GM21367 (cell line): ENCODE results near the gene ZNF423.

ENCODE experiments used
- ATAC-seq: cut with Tn5 transposase; IDR thresholded peaks from one replicate; pipeline ENCODE4 v1.9.1; 2021; ENCODE audit not compliant: unreplicated experiment

ZNF423 gene

DNA sequence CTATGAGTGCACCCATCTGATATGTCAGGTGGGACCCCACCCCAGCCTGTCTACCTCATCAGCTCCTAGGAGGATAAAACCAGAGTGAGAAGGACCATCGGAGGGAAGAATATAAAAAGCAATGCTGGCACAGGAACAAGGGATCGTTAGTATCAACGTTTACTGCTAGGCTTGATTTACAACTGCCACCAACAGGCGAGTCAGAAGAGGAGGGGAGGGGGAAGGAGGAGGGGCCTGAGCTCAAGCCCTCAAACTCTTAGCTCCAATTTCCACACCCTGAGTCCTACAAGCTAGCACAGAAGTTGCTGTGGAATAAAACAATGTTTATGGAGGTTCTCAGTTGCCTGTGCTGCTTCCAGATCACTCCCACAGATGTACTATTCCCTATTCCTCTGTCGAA lies 247.8 kb downstream of the ZNF423 start:
- ATAC-seq = no peak

DNA sequence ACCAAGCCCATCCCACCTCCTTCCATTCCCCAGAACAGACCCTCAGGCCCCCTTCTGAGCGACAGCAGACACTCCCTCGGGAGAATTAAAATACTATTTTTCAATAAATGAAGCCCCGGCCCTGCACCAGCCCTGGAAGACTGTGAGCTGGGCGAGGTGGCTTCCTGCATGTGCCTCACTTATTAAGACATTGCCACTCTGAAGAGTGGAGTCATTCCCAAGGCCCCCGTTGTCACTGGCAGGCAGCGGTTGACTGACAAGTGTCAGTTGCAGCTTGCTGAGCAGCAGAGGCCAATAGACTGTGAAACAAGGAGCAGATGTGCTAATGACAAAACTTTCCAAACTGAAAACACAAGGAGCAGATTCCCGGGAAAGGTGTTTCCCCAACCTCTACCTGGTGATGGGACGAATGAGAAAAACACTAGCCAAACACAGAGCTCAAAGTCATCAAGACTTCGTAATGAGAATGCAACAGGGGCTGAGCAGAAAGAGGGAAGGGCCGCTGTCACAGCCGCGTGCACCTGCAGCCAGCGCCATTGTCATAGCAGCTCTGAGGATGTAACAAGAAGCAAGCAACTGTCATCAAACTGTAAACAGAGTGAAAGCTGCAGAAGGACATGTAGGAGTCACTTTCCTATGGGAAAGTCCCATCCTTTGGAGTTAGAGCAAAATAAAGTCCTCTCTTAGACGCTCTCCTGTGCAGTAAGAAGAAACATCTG lies 250.2 kb downstream of the ZNF423 start:
- no peak for ATAC-seq

DNA sequence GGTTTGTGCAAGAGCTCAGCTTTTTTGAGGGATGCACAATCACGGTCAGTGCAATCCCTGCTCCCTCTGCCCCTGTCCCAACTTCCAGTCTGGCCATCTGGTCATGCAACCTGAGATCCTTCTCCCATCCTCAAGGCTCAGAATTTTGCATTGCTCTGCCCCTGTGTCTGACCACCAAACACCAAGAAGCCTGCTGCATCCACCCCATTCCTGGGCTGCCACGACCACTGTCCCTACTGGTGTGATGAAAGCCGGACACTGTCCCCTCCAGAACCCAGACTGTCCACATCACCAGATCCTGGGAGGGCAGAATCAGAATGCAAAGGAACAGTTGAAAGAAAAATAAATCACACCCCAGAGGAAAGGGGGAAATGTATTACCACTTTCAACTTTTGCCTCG lies 251.3 kb downstream of the ZNF423 start:
- ATAC-seq = no peak

DNA sequence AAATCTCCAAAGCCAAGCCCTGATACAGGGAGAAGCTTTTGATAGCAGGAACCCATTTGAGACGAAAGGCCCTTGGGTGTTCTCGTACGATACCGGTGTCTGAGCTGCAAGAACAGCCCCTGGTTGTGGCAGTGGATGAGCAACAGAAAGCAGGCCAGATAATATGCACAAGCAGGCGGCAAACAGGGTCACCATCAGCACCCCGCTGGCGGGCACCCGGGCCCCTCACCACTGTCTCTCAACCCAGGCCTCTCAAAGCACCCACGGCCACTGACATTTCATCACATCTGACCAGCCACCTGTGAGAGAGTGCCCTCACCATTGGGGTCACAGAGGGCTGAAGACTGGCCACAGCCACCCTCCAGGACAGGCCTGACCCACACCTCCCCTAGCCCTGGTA lies 252.0 kb downstream of the ZNF423 start:
- ATAC-seq = no peak

DNA sequence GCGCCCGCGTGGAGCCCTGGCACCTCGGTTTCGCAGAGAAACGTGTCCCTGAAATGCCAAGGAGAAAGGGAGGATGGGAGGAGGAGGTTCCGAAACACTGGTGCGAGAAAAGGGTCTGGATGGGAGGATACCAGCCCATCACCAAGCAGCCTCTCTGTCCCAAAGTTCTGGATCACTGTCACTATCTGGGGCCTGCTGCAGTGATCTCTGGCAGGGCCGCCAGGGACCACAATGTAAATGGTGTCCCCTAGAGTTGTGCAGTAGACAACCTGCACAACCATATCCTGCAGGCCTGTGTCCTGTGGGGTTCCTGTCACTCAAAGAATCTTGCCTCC lies 253.0 kb downstream of the ZNF423 start:
- no peak for ATAC-seq

DNA sequence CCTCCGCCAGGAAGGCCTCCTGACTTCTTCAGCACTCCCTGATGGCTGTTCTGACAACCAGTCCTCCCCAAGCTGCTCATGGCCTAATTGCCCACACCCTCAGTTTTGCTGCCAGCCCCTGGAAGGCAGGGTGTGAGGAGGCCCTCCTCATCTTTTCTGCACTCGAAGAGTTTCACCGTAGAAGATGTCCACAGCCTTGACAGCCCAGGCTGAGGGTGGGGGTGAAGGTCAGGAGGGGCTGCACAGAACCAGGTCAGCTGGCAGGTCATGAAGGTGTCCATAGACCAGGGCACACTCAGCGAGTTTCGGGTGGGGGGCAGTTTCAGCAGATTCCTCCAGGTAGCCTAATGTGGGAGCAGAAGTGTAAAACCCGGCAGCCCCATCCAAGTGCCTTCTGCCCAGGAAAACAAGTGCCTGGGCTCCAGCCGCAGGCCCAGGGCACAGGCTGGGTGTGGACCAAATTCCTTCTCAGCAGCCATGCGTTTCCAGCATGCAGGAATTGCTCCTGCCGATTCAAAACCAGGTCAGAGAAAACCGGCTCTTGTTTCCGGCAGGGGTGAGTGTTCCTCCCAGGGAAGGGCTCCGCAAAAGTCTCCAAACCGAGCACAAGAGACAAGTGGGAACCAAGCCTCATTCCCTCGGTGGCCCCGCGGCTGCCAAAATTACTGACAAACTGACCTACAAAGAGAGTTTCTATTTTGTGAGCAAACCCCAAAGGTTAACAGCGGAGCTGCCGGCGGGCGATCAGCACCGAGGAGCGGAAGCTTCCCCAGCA lies 253.5 kb downstream of the ZNF423 start:
- ATAC-seq = no peak

DNA sequence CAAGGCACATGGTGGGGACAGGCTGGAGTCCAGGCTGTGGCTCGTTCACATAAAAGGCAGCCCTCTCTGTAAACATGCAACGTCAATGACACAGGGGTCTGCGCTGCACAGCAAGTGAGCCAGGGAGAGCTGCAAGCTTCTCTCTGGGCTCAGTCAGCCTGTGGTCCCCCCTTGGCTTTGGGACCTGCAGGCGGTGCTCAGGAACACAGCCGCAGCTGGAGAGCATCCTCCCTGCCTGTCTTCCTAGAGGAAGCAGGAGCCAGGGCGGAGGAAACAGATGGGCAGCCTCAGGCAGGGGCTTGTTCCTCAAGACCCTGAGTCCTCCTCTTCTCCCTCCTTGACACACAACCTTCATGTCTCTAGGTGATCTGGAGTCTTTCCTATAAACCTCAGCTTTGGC lies 254.3 kb downstream of the ZNF423 start:
- no peak for ATAC-seq

DNA sequence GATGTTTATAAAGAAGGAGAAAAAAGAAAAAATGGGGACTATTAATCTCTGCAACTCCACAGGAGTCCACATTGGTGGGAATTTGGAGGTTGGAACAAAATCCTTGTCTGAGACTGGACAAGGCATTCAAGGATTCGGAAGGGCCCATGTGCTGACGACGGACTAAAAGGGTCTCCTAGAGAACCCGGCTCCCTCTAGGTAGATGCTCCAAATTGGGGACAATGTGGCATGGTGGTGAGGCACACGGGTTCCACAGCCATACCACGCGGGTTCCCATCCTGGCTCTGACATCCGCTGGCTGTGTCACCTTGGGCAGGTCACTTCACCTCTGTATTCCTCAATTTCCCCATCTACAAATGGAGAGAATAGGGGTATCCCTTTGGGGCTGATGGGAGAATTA lies 254.9 kb downstream of the ZNF423 start:
- no peak for ATAC-seq

DNA sequence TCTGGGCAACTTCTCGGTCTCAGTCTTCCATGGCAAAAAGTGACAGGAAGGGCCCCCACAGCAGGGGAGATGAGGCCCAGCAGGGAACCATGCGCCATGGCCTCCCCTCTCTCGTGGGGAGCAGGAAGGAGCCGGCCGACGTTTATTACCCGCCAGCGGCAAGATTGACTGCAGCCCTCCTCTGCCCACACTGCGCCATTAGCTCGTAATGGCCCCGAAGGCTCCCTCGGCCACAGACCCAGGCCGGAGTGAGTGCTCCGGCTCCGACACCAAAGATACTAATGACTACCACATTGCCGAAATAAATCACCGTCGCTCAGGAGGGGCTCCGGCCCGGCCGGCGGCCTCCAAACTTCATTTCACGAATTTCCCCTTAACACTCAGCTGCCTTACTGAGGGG lies 255.4 kb downstream of the ZNF423 start:
- ATAC-seq = no peak

DNA sequence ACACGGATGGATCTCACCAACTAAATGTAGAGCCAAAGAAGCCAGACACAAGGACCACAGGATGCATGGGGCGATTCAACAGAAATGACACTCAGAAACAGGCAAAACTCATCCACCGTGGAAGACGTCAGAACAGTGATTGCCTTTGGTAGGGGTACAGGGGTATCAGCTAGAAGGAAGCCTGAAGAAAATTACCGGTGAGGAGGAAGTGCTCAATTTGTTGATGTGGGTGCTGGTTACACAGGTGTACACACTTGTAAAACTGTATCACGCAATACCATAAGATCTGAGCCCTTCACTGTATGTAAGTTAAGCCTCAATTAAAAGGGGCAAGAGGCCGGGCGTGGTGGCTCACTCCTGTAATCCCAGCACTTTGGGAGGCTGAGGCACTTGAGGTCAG lies 256.2 kb downstream of the ZNF423 start:
- no peak for ATAC-seq

DNA sequence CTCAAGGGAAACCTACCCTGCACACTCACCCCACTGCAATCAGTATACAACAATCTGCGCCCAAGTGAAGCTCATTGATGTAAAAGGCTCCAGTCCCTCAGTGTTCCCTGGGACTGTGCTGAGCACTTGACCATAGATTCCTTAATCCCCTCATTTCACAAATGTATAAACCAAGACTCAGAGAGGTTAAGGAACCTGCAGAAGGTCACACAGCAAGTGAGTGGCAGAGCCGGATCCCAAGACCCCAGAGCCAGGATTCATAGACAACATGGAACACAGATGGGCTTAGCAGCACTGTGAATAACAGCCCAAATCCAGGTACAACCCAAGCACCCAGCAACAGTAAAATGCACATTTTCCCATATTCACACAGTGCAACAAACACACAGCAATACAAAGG lies 256.6 kb downstream of the ZNF423 start:
- no peak for ATAC-seq

DNA sequence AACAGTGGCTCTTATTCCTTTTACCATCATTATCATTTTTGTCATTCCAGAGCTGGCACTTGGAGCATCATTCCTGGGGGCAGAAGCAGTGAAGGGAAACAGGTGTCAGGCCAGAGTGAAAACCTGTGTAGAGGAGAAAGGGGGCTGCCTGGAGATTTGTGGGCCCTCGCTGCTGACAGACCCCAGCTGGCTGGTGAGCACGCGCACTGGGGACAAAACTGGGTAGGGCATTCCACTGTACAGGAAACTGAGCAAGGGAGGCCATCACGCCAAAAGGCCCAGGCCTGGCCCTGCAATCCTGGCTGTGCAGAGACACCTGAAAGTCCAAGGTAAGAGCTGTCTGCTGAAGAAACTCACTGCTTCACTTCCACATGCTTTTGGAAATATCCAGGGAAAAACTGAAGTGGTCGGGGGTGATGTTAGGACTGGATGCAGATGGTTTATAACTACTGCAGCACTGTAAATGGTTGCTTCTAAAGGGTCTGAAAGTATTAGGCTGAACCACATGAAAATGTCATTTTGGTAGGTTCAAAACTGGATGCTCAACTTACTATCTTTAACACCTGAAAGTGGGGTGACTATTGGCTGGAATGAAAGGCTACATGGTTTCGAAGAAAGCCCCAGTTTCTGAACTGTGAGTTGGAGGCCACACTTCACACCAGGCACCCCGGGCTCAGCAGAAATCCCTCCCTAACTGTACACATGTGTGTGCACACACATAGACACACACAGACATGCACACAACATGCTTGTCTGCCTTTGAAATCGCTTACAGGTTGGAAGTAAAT lies 257.3 kb downstream of the ZNF423 start:
- ATAC-seq = peak; percentile 68

DNA sequence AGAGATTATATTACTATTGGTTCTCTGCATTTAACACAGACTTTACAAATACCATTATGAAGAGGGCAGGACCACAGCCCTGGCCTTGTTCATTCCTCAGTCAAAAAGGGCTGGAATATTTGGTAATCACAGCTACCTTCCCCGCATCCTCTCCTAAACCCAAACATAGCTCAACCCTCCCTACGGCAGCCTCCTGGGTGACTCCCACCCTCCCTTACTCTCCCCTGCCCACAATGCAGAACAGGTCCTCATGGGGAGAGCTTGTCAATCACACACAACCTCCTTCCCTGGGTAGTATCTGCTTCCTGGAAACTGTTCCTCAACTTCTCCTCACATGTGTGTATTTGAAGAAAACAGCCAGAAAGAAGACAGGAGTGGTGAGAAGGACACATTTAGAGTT lies 258.1 kb downstream of the ZNF423 start:
- ATAC-seq = no peak

DNA sequence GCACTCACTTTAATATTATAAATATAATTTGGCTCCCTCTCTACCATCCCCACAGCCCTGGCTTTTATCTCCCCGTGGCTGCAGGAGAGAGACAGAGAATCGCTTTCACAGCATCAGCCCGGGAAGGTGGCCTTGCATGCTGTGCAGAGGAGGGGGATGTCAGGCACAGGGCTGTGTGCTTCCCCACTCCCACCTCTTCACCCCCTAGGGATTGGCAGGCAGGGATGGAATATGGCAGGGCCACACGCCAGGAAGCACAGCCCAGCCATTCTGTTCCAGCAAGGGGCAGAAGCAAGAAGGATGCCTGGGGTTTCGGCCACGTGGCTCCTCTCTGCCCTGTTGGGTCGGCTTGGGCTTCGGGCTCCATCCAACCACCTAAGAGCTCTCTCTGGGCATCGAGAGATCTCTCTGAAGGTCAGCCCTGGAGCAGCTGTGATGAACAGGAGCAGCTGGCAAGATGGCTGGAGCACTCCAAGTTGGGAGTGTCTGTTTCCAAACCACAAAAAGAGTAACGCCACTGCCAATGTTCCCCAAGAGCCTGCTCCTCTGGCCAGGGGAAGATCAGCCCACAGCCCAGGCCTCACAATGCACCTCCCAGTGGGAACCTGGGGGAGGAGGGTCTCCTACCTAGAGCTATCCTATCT lies 259.1 kb downstream of the ZNF423 start:
- no peak for ATAC-seq

DNA sequence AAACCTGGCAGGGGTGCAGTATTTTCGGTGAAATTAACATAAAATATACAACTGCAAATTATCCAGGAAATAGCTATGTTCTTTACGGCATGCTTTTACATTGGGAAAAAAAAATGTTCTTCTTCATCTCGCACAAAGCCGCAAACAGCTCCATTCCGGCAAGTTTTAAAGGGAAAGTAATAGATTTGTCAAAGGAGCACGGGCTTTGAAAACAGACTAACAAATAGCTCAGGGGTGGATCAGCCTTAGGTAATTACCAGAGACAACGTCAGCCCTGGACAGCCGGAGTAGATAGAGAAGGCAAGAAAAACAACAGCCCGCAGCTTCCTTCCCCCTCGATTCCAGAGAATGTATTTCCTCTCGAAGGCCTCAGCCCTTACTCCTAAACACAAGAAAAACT lies 259.8 kb downstream of the ZNF423 start:
- ATAC-seq = no peak

DNA sequence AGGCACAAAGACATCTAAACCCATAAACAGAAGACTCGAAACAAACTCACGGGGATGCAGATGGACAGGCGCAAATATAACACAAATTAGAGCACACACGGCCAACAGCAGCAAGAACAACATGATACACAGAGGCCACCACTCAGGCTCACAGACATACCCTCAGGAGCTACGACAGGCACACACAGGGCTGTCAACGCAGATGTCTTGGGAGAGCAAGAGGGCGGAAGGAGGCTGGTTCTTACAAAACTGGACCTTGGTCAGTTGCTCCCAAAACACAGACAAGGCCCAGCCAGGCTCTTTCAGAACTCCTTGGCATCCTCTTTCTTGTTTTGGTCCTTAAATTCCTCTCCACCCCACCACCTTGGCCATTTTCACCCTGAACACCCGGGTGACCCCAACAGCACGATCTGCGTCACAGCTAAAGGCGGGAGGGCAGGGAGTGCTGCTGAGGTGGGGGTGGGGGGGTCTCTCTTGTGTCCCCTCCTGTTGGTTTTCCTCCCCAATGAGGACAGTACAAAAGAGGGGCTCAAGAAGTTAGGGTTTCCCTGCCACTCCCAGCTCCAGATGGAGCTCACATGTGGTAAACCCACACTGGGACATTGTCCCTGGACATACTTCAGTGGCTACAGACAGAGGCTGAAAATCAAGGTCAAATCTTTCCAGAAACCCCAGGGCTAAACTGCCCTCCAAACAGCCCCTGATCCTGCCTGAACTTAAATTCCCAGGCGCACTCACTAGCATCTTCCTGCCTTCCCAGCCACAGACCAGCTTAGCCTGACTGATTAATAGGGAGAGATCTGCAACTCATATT lies 261.0 kb downstream of the ZNF423 start:
- no peak for ATAC-seq

DNA sequence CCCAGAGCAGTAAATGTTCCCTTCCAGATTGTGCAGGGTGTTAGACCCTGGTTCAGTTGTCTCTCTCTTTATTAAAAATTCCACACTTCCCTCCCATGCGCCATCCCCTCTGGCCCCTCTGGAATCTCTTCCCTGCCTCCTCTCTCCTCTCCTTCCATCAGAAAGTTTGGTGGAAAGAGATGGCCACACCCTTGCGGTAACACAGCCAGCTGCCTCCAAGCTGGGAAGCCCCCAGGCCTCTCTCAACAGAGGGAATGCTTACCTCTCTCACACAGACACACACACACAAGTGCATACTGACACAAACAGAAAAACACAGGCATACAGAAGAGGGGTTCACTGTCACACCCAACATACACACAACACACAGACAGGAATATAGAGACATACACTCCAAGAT lies 261.8 kb downstream of the ZNF423 start:
- ATAC-seq = no peak

DNA sequence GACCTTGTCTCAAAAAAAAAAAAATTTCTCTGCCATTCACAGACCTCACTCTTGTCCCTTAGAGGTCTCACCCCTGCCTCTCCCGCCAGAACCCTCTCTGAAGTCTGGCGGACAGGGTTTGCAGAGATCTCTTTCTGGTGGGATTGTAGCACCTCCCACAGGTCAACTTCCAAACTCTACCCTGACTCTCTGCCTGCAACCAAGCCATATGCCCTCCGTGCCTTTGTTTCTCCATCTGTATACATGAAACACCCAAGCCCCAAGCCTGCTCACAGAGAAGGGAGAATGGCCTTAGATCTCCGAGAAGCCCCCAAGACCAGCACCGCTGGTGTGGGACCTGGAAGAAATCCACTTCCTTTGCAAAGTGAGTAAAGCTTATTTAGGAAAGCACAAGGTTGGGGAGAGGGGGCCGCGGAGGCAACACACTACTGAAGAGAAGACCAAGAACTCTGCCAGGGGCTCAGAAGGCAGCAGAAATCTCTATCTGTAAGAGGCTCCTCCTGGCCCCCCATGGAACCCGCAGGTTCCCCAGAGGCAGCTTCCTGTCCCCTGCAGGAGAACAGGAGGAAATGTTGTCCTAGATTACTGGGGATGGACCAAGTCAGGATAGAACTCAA lies 262.4 kb downstream of the ZNF423 start:
- no peak for ATAC-seq

DNA sequence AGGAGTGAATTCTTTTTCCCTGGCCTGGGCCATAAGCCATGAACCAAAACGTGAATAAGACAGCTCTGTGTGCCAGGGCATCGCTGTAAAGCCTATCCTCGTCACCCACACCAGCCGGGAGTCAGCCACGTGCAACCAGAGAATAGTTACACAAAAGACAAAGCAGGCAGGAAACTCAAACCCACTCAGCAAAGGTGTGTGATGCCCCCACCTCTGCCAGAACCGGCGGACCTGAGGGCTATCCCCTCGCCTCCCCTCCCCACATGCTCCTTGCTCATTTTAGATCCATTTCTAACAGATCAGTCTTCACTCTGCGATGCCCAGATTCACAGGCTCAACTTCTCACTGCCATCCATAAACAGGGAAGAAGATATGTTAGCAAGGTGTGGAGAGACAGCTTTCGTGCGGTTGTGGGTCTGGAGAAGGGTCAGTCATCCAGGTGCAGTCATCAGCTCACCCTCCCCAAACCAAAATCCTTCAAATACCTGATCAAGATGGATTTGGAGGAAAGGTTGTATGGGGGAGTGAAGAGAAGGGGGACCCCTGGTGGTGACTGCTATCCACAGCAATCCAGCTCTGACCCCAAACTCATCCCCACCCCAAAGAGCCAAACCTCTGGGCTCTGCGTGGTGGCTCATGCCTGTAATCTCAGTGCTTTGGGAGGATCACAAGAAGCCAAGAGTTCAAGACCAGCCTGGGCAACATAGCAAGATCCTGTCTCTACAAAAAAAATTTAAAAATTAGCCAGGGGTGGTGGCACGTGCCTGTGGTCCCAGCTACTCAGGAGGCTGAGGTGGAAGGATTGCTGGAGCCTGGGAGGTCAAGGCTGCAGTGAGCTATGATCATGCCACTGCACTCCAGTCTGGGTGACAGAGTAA lies 263.1 kb downstream of the ZNF423 start:
- ATAC-seq = no peak
